Endothelial cell of umbilical vein (primary cell): Measurements from ENCODE around the gene SIPA1. TPM values are rescaled to one million over a fixed set of nuclear protein-coding genes. Genes with fewer than 3 reads are reported as not detected.

ENCODE experiments used
- BruUV-seq: library from RNA; stranded (reverse); fragments of 400-500 nt; replicated peaks from 2 replicates; lab custom pipeline; 2021; lab: Mats Ljungman, UMichigan
- CTCF ChIA-PET: fragments of 300-600, 350-600 bp; sonication (Branson Sonifier 250); formaldehyde crosslinking; loops from one replicate; lab custom pipeline; 2021; ENCODE audit warnings: antibody characterized with exemption, inconsistent platforms; lab: Charles Lee
- POLR2A ChIA-PET: fragments of 300-600, 350-600 bp; sonication (Branson Sonifier 250); formaldehyde crosslinking; loops from one replicate; lab custom pipeline; 2021; ENCODE audit warnings: antibody characterized with exemption, inconsistent platforms; lab: Charles Lee
- DNase-seq: peaks from one replicate; pipeline ENCODE4 v3.0.0-alpha.2; 2011; ENCODE audit warnings: low read depth, low spot score
- FAIRE-seq: peaks from 2 replicates; lab custom pipeline; 2011; peaks lifted over from hg19 to GRCh38; lab: Jason Lieb, UNC
- H2AFZ ChIP-seq: 2 replicates; pipeline ENCODE4 v1.6.0; 2012; ENCODE audit warnings: low read depth, low read length, control low read depth, inconsistent platforms
- H3K27ac ChIP-seq: 2 replicates; pipeline ENCODE4 v1.5.1; 2011; ENCODE audit warnings: low read depth, mild to moderate bottlenecking, control low read depth, low read length, moderate library complexity; ENCODE audit not compliant: insufficient read depth
- H3K27me3 ChIP-seq, 2 experiments: 2 replicates each; pipeline versions ENCODE4 v1.6.0 to v1.6.1; 2011; ENCODE audit warnings: low read length in 2 of 2, mixed read lengths in 1 of 2; ENCODE audit not compliant: control insufficient read depth in 2 of 2, insufficient read depth in 2 of 2
- H3K36me3 ChIP-seq, 2 experiments: 2 replicates in 1 of 2; 3 replicates in 1 of 2; pipeline ENCODE4 v1.5.1; 2011; ENCODE audit warnings: low read length in 2 of 2, mild to moderate bottlenecking in 1 of 2, moderate library complexity in 1 of 2; ENCODE audit not compliant: control insufficient read depth in 2 of 2, insufficient read depth in 2 of 2; ENCODE audit errors: extremely low read depth in 1 of 2
- H3K4me1 ChIP-seq: 3 replicates; pipeline ENCODE4 v1.5.1; 2011; ENCODE audit warnings: mild to moderate bottlenecking, low read length; ENCODE audit not compliant: control insufficient read depth, insufficient read depth; ENCODE audit errors: extremely low read depth
- H3K4me2 ChIP-seq: 2 replicates; pipeline ENCODE4 v1.6.1; 2011; ENCODE audit warnings: low read length, control low read depth, mixed read lengths; ENCODE audit not compliant: insufficient read depth
- H3K4me3 ChIP-seq, 3 experiments: fragments of 200-600 bp in 1 of 3; sonication (generic), shearing (Covaris generic) in 1 of 3; replicated peaks in 1 of 3; 2 replicates each; pipeline ENCODE4 v1.5.1; 2011 to 2016; ENCODE audit warnings: control low read depth in 3 of 3, low read length in 3 of 3, mild to moderate bottlenecking in 2 of 3, inconsistent platforms in 1 of 3, low read depth in 1 of 3, moderate library complexity in 1 of 3; ENCODE audit not compliant: insufficient read depth in 1 of 3
- H3K79me2 ChIP-seq: 2 replicates; pipeline ENCODE4 v1.6.0; 2012; ENCODE audit warnings: low read length, inconsistent platforms; ENCODE audit not compliant: control insufficient read depth, insufficient read depth
- H3K9ac ChIP-seq: replicated peaks from 2 replicates; pipeline ENCODE3; 2011; ENCODE audit warnings: low read length, control low read depth; ENCODE audit not compliant: insufficient read depth; ENCODE audit errors: extremely low read depth
- H3K9me1 ChIP-seq: replicated peaks from 3 replicates; pipeline ENCODE4 v1.6.0; 2011; ENCODE audit warnings: mild to moderate bottlenecking, low read length; ENCODE audit not compliant: control insufficient read depth, insufficient read depth; ENCODE audit errors: extremely low read depth
- H3K9me3 ChIP-seq: replicated peaks from 2 replicates; pipeline ENCODE4 v1.5.1; 2012; ENCODE audit warnings: low read length, inconsistent platforms; ENCODE audit not compliant: control insufficient read depth, insufficient read depth
- H4K20me1 ChIP-seq: replicated peaks from 2 replicates; pipeline ENCODE3; 2011; ENCODE audit warnings: mild to moderate bottlenecking, low read length; ENCODE audit not compliant: control insufficient read depth, insufficient read depth; ENCODE audit errors: extremely low read depth
- EZH2 ChIP-seq: IDR thresholded peaks from 2 replicates; pipeline ENCODE4 v1.6.1; 2012; ENCODE audit warnings: borderline replicate concordance, low read depth, mild to moderate bottlenecking, moderate library complexity, low read length, inconsistent platforms; ENCODE audit not compliant: severe bottlenecking
- FOS ChIP-seq: IDR thresholded peaks from 2 replicates; pipeline ENCODE4 v1.6.1; 2011; ENCODE audit warnings: mild to moderate bottlenecking, low read length, moderate library complexity, borderline replicate concordance; ENCODE audit not compliant: insufficient read depth
- GATA2 ChIP-seq: IDR thresholded peaks from 2 replicates; pipeline ENCODE4 v1.7.0; 2011; ENCODE audit warnings: low read depth, mild to moderate bottlenecking, moderate library complexity, mixed read lengths, low read length; ENCODE audit not compliant: insufficient read length, insufficient read depth
- MAX ChIP-seq: IDR thresholded peaks from 2 replicates; pipeline ENCODE4 v1.6.1; 2011; ENCODE audit not compliant: insufficient read depth, insufficient read length
- MYC ChIP-seq: IDR thresholded peaks from one replicate; pipeline ENCODE4 v1.6.1; 2011; ENCODE audit warnings: mild to moderate bottlenecking, low read depth, low read length
- POLR2A ChIP-seq: IDR thresholded peaks from 2 replicates; pipeline ENCODE4 v1.6.1; 2012; ENCODE audit warnings: low read depth, mild to moderate bottlenecking, control low read depth, low read length
- POLR2AphosphoS5 ChIP-seq: IDR thresholded peaks from 2 replicates; pipeline ENCODE4 v1.6.1; 2012; ENCODE audit warnings: low read depth, mild to moderate bottlenecking, control low read depth, low read length, moderate library complexity; ENCODE audit not compliant: insufficient read depth
- dilution Hi-C: fragments of 300-500 bp; cut with MboI; formaldehyde crosslinking; loops from one replicate; pipeline ENCODE4 v1.15.0; 2019; ENCODE audit warnings: low sequenced_read_pairs; ENCODE audit not compliant: extremely low pct_ligation_motif_present
- intact Hi-C: fragments of 100-400 bp; cut with micrococcal nuclease; formaldehyde crosslinking; loops from one replicate; pipeline ENCODE4 v1.10.0; 2022
- polyA plus RNA-seq, 4 experiments: library from polyadenylated mRNA; depleted of rRNA in 3 of 4; stranded (reverse) in 3 of 4; unstranded in 1 of 4; fragments of >200 nt; gene quantifications; 2 replicates each; pipeline versions ENCODE4 v1.2.1 to v1.2.3, GENCODE V29; 2011 to 2012; ENCODE audit warnings: missing spikeins in 1 of 4
- total RNA-seq: library from RNA; stranded (reverse); gene quantifications from 2 replicates; pipeline ENCODE4 v1.2.3, GENCODE V29; 2021

Gene SIPA1
- total and polyA plus RNA-seq, 2 donors (not counting 3 experiments of a cell fraction or from before 2014, with no cell fraction given), result 67.5 to 119 TPM

GRCh38 chr11:65611028-65611757 lies 26.7 kb upstream of the SIPA1 start:
- H4K20me1 ChIP-seq, result no peaks in the 10 kb centered on the region
- ChIA-PET CTCF (interaction anchor here (0.7 to 6.2 kb wide), 5 partner anchors 8 to 70 kb away, joined by 3 to 54 read pairs (median 5); partner anchors contain the start of gene KCNK7), POLR2A (no interaction called here)
- H3K9ac ChIP-seq, result peak overlapping the region; percentile 69
- H3K27me3 ChIP-seq, result no peaks in the 10 kb centered on the region
- peak; percentile 90 for DNase-seq
- peak; percentile 99 for FAIRE-seq
- intact Hi-C loops (loop anchor here (1.0 kb wide), 2 partner anchors 11 to 39 kb away; partner anchors contain the start of gene FAM89B), dilution Hi-C loops (no loop called here)
- no TSS peak for BruUV-seq
- peaks cover 64% of the 10 kb centered on the region for H3K79me2 ChIP-seq
- H3K27ac ChIP-seq, result peak overlapping the region; percentile 85
- H3K9me1 ChIP-seq, result no peaks in the 10 kb centered on the region
- peaks cover 4 to 25% of the 10 kb centered on the region in 2 experiments for H3K36me3 ChIP-seq
- H3K9me3 ChIP-seq, result no peaks in the 10 kb centered on the region
- peak; percentile 55 for TF ChIP-seq POLR2AphosphoS5
- no peak for TF ChIP-seq GATA2
- peaks cover 57% of the 10 kb centered on the region for H3K4me1 ChIP-seq
- H3K4me3 ChIP-seq, result peak overlapping the region; percentile 44 to 81 (median 81)
- H2AFZ ChIP-seq, result no peak overlapping the region
- peak overlapping the region; percentile 88 for H3K4me2 ChIP-seq

- peak; percentile 72 for TF ChIP-seq POLR2A
- TF ChIP-seq FOS, result no peak
- no peak for TF ChIP-seq MAX
- TF ChIP-seq EZH2, result no peak
- no peak for TF ChIP-seq POLR2AphosphoS5
- TF ChIP-seq MYC, result no peak
- H3K36me3 ChIP-seq, result peaks cover 4 to 23% of the 10 kb centered on the region in 2 experiments
- H2AFZ ChIP-seq, result no peak overlapping the region
- intact Hi-C loops (loop anchor here (1.0 kb wide), 2 partner anchors 12 to 40 kb away; partner anchors contain the start of gene FAM89B), dilution Hi-C loops (no loop called here)
- peak overlapping the region; percentile 81 to 87 (median 81) for H3K4me3 ChIP-seq
- no peaks in the 10 kb centered on the region for H4K20me1 ChIP-seq
- POLR2A ChIA-PET, result no interaction called here
- BruUV-seq, result no TSS peak
- DNase-seq (peak; percentile 84), FAIRE-seq (peak; percentile 58)
- peak overlapping the region; percentile 85 for H3K27ac ChIP-seq
- no peaks in the 10 kb centered on the region for H3K9me1 ChIP-seq
- H3K4me1 ChIP-seq, result peaks cover 61% of the 10 kb centered on the region
- peak overlapping the region; percentile 88 for H3K4me2 ChIP-seq
- H3K79me2 ChIP-seq, result peaks cover 72% of the 10 kb centered on the region
- H3K9ac ChIP-seq, result peak overlapping the region; percentile 69
- H3K27me3 ChIP-seq, result no peaks in the 10 kb centered on the region
- CTCF ChIA-PET, result interaction anchor here (1.6 to 6.2 kb wide), 4 partner anchors 17 to 26 kb away, joined by 4 to 54 read pairs (median 5); partner anchors contain the start of genes KCNK7 and SIPA1
- H3K9me3 ChIP-seq, result no peaks in the 10 kb centered on the region
Measured at GRCh38 chr11:65611758-65612603, 25.9 kb upstream of the SIPA1 start.
